UCSD-AML1 (cell line): Measurements from ENCODE around the gene IPO5.

Experiments used
- DNase-seq: peaks from one replicate; lab custom pipeline; 2025; ENCODE audit not compliant: unreplicated experiment; lab: John Stamatoyannopoulos, UW

Gene IPO5

DNA sequence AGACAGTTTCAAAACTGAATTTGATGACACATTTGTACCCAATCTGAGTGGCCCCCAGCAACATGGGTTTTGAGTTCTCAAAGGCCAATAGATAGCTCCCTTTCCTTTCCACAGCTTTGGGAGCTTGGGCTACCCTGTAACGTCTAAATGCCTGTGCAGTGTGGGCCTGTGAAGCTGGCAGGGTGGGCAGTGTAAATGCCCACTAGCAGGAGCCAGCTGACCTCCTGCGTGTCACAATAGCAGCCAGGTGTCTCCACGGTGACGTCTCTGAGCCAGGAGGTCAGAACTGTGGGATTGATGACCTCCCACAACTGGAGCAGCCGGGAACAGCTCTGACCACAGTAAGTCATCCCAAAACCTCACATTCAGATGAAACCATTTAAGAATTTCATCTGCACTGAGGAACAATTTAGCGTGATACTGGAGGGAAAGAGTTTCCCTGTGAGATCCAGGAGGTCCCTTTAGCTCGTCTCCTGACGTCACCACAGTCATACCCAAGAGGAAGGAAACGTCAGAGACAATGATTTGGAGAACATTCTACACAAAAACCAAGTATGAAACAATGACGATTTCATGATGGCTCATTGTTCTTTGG lies at the start of gene IPO5:
IPO5 (plus strand) TSS at position 300 of the 595 bp plus-strand sequence. CDS start 23,022 bp downstream, outside the sequence.
- DNase-seq: no peak

DNA sequence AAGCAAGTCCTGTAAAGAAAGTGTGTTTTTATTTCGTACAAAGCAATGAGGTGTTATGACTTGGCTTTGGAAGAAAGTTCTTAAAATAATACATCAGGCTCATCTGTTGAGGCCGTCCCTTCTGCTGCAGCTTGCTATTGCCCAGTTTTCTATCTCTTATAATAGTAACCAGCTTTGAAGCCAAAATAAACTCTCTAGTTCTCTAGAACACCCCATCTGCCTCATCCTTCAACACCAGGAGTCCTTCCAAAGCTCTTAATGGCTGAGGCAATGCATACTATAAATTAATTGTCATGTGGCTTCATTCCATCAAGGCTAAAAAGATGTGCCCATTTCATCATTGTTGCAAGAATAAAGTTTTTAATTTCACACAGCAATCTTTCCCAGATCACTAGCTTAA lies 49.4 kb upstream of the IPO5 start:
- DNase-seq: no peak

DNA sequence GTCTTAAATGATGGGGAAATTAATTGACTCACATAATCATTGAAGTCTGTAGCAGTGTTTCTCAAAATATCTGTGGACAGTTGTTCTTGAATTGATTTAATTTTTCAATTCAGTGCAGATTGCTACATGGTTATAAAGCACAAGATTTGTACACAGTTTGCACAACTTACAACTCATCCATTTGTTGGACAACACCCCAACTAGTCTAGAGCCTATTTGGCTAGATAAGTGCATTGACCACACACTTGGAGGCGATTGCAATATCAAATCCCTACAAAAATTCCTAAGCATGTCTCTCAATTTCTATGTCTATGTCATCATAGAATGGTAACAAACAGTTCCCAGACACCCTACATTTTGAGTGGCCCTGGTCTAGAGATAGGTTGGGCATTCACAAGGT lies 48.0 kb upstream of the IPO5 start:
- DNase-seq: no peak

DNA sequence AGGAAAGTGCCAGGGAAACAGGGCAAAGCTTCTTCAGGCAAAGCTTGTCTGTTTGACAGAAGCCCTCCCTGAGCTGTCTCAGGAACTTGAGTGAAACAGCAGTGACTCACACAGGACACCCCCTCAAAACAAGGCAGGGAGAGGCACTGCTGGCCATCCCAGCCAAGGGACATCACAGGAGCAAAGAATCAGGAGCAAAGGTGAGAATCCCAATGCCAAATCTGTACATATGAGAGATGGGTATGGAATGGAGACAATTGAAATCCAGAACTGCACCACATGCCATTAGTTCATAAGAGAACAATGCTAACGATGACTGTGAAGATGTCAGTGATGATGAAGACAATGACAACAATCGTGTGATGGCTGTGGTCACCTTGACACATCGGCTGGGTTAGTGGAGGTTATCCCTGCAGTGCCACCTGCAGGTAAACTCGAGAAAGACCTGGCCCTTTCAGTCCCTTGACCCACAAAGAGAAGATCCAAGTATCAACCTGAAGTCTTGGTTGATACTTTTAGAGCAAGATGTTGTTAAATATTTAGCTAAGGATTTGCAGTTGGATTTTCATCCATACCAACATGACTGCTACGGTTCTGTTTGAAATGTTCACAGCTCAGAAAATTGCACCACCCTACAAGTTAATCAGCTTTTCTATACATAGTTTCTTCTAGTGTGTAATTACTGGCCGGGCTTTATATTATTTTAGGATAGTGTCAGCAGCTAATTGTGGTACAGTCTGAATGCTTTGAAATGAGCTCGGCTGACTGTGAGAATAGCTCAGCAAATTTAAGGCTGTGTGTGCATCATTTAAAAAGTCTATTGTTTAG lies 42.0 kb upstream of the IPO5 start:
- no peak for DNase-seq

DNA sequence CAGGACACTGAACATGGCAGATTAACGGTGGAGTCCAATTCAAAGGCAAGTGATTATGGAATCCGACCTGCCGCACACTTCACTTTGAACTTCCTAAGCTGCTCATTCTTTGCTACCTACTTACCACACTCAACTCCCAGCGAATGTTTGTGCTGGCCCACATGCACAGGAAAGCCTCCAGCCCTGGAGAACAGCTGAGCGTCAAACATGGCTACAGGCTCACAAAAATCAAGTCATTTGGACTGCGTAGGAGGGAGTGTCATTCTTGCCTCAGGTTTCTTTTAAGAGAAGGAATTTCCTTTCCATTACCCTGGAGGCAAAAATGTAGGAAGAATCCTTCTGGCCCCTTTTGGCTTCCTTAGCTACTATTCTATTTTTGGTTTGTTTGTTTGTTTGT lies 41.3 kb upstream of the IPO5 start:
- no peak for DNase-seq

DNA sequence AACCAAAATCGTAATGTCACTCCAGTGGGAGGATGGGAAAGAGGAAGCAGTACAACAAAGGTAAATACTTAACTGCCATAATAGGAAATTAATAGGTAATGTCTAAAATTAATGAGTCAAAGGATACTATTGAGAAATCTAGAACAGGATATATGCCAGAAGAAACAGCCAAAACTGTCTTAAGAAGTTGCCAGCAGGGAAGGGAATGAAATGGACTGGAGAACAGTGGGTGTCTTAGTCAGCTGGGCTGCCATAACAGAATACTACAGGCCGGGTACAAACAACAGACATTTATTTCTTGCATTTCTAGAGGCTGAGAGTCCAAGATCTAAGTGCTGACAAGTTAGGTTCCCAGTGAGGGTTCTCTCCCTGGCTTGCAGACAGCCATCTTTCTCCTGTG lies 40.3 kb upstream of the IPO5 start:
- no peak for DNase-seq

DNA sequence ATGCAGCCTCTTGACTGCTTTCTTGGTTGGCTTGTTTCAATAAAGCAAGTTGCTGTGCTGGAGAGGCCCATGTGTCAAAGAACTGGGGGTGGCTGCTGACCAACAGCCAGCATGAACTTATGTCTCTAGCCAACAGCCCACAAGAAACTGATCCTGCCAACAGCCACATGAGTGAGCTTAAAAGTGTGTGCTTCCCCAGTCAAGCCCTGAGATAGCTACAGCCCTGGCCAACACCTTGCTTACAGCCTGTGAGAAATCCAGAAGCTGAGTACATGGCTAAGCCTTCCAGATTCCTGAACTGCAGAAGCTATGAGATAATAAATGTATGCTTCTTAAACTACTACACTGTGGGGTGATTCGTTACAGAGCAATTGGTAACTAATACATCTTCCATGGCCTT lies 38.9 kb upstream of the IPO5 start:
- DNase-seq: no peak

DNA sequence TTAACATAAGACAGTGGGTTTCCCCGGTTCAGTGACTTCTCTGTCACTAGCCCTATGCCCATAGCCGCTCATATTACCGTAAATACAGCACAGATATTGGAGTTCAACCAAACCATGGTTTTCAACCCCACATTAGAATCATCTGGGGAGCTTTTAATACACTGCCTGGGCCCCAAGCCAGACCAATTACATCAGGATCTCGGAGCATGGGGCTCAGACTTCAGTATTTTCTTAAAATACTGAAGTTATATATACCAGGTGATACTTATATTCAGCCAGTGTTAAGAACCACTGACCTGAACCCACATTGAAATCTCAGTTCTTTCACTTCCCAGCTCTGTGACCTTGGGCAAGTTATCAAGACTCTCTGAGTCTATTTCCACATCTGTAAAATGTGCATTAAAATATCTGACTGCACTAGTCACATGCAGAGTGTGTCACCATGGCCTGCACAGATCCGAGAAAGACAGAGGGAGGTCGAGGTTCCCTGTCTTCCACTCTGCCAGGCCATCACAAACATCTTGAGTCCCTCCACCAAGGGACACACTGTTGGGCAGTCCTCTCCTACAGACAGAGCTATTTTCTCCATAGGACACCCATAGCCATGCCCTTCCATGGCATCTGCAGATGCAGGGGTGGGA lies 32.2 kb upstream of the IPO5 start:
- DNase-seq: no peak

DNA sequence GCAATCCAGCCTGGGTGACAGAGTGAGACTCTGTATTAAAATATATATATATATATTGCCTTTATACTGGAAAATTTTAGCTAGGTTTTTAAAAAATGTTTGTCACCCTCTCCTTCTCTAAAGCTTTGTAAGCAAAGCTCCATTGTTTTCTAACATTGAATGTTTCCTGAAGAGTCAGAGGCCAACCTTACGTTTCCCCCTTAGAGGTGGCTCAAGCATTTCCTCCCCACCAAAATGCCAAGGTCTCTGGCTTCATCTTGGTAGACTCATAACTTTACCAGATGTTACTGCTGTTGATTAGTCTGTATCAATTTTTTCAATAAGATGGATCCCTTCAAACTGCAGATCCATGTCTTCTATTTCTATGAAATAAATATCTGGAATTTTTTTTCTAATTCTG lies 25.2 kb upstream of the IPO5 start:
- no peak for DNase-seq

DNA sequence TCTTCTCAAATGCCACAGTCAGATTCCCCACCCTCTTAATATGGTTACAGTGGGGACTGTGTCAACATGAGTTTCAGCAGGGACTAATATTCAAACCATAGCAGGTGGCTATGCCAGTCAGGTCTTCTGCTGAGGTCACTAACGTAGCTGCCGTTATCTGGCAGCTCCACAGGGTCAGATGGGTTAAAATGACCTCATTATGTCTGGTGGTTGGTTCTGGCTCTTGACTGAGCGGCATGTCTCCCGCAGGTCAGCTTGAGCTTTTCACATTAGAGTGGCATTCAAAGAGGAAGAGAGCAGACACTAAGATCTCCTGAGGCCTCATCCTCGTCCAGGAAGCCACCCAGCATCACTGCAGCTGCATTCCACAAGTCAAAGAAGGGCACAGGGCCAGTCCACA lies 21.4 kb upstream of the IPO5 start:
- DNase-seq: no peak

DNA sequence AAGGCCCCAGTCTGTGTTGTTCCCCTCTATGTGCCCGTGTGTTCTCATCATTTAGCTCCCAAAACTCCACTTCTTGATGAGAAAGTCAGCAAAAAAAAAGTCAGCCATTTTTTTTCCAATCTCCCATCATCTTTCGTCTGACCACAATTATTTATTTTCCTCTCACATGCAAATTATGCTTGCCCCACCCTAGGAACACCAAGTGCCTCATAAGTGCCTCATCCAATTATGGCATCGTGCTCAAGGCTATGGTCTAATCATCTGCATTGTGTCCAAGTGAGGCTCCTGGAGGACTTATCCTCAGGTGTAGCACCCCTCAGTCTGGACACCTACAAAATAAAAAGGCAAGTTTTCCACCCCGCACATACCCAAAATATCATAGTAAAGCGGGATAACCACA lies 20.8 kb upstream of the IPO5 start:
- no peak for DNase-seq

DNA sequence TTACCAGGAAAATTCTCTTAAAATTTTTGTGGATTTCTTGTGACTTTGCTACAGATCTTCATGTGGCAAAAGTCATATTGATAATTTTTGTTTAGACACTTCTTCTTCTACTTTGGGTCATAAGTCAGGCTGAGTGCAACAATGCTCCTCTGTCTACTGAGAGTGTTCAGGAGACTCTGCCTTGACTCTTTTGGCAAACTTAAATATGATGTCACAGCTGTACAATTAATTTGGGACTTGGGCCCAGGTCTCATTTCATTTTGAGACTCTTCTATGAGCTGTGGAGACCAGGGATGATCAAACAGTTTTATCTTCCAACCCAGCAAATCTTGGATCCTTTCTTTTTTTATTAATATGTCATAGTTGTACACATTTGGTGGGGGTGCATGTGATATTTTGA lies 19.7 kb upstream of the IPO5 start:
- no peak for DNase-seq

DNA sequence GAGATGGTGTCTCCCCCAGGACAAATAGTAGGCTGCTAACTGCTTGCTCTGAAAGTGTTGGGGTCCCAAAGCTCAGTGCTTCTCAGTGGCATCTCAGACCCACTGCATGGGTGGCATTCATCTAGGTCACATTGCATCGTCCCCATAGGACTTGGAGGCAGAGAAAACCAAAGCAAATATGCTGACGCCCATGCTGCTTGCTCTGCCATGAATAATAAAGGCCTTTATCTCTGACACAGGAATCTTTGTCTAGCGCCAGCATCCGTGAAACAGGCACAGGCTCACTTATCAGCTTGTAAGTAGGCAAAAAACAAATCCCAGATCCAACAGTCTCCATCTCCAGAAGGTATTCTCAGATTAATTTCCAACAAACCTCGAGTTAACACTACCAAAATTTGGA lies 18.9 kb upstream of the IPO5 start:
- no peak for DNase-seq

DNA sequence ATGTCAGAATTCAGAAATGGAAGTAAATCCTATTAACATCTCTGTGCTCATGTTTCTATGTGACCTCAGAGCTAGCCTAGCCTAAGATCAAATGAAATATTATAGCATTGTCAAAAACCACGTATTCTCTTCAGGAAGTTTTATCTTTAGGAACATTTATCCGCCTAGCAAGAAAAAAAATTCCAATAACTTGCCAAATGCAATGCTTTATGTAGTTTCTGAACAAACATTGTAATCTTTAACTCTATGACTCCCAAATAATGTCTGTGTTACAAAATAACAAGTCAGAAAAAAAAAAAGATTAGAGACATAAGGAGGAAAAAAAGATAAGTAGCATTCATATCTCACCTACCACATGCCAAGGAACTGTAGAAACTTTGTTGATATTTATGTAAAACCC lies 18.4 kb upstream of the IPO5 start:
- DNase-seq: no peak

DNA sequence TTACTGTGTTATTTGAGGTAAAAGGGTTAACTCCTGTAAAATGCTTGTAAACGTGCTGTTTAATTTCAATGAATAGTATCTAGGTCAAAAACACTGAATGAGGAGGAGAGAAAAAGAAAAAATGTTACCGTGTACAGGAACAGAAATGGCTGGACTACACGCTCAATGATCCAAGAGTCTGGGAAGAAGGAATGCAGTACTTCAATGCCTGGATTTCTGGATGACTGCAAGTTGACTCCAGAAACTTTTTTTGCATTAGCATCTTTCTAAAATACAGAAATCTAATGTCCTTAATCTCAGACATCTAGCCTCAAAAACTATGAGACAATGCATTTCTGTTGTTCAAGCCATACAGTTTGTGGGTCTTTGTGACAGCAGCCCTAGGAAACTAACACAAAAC lies 17.4 kb upstream of the IPO5 start:
- no peak for DNase-seq

DNA sequence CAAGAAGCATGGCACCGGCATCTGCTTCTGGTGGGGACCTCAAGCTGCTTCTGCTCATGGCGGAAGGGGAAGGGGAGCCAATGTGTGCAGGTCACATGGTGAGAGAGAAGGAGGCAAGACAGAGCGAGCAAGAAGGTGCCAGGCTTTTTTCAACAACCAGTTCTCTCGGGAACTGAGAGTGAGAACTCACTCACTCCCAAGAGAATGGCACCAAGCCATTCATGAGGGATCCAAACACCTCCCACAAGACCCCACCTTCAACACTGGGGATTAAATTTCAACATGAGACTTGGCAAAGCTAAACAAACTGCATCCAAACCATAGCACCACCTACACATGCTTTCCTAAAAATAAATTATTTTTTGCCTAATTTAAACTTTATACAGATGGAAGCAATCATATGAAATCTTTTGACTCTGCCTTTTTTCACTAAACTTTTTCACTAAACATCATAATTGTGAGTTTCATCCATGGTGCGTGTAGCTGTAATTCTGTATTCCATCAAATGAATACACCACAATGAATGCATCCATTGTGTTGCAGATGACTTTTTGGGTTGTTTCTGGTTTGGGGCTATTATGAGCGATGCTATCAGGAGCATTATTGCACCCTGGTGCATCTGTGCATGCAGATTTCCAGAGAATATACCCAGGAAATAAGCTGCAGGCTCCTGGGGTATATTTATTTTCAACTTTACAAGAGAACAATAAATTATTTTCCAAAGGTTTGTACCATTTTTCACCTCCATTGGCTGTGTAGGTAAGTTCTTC lies 14.6 kb upstream of the IPO5 start:
- no peak for DNase-seq

DNA sequence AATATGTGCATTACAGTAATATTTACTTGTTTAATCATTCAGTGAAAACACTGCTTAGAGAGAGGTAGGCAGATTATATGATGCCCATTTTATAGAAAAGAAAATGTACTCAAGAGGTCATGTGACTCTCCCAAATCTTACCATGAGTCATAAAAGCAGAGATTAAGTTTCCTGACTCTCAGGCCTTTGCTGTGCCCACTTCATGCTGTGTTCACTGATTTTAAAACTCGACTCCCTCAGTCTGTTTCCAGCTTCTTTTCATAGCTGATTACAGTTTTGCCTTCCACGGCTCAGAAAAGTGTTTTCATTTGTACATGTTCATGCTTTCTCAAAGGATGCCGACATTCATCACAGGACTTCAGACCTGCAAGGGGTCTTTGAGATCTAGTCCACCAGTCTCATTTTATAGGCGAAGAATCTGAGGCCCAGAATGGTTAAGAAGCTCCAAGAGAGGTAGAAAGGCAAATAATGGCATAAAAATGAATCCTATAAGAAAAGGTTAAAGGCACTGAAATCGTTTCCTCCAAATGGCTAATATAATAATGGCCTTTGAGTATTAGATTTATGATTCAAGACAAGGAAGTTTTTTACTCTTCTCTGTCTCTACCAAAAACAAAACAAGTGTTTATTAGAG lies 9.0 kb upstream of the IPO5 start:
- no peak for DNase-seq

DNA sequence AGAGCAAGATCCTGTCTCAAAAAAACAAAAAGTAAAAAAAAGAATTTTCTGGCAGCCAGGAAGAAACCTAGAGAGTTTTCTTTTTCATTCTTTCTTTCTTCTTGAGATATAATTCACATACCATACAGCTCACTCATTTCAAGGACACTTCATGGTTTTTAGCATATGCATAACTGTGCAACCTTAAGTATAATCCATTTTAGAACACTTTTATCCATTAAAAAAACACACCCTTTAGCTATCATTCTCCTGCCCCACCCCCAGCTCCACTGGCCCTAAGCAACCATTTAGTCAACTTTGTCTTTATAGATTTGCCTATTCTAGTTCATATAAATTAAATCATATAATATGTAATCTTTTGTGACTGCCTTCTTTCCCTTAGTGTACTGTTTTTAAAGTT lies 8.1 kb upstream of the IPO5 start:
- DNase-seq: no peak

DNA sequence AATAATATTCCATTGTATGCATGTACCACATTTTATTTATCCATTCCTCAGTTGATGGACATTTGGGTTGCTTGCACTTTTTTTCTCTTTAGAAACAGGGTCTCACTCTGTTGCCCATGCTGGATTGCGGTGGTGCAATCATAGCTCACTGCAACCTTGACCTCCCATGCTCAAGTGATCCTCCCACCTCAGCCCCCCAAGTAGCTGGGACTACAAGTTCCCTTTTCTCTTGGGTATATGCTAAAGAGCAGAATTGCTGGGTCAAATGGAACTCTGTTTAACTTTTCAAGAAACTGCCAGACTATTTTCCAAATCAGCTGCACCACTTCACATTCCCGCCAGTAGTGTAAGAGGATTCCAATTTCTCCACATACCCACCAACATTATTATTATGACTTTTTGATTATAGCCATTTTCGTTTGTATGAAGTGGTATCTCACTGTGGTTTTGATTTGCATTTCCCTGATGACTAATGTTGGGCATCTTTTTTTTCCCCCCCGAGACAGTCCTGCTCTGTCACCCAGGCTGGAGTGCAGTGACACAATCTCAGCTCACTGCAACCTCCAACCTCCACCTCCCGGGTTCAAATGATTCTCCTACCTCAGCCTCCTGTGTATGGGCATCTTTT lies 7.6 kb upstream of the IPO5 start:
- no peak for DNase-seq

DNA sequence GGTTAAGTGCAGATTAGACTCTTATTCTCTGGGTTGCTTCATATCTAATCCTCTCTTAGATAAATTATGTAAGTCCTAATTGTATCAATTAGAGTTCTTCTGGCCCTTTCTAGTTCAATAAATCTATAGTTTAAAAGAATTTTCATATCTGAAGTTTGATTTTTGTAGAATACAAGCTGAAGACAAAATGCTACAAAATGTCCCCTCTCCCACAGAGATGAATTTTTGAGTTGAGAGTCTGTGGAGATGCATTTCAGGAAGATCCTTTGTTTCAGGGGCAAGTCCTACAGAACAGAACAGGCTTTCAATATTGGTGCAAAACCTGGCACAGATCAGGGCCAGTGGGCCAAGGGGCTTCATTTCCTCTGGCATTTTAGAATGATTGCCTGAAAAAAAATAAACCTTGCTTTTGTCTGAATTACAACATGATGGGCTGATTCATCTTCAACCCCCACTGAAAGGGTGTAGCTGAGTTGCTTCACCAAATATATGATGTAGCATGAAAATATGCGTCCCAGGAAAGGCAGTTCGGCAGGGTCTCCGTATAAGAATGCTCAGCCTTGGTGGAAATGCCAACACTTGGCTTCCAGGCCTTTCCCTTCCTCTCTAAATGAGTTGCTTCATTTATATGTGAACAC lies 6.4 kb upstream of the IPO5 start:
- DNase-seq: no peak
